Measurements from ENCODE around the gene C17orf113. TPM values are rescaled to one million over a fixed set of nuclear protein-coding genes. Genes with fewer than 3 reads are reported as not detected.
A peak's percentile ranks its signal among the peaks of the same experiment; 100 is the strongest.

Gene C17orf113
- total and polyA plus RNA-seq, 8 donors, result 1.2 to 2.2 (median 1.8) TPM

DNA sequence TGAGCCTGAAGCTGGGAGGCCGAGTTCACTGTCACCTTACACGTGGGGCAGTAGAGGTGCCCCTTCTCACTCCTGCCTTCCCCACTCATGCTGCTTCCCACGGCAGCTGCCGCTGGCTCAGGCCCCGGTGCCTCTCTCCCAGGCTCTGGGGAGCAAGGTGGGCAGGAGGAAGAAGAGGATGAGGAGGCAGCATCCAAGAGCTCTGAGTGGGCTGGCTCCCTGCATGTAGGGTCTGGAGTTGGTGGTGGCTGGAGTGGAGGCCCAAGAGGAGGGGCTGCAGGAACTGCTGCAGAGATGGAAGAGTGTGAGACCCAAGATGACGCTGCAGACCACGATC lies 21.6 kb downstream of the C17orf113 start:
- Histone ChIP-seq H3K4me1 (peaks cover 0 to 12% (median 0%) of the 10 kb centered on the region in 3 donors), H3K9me3 (no peaks in the 10 kb centered on the region), H3K27ac (no peak overlapping the region), H3K36me3 (peaks cover 0 to under 1% (median 0%) of the 10 kb centered on the region in 3 donors), H3K4me3 (no peak overlapping the region), H3K27me3 (no peaks in the 10 kb centered on the region)
- no peak for DNase-seq
- ATAC-seq, result no peak
- TF ChIP-seq, protein P1, sequence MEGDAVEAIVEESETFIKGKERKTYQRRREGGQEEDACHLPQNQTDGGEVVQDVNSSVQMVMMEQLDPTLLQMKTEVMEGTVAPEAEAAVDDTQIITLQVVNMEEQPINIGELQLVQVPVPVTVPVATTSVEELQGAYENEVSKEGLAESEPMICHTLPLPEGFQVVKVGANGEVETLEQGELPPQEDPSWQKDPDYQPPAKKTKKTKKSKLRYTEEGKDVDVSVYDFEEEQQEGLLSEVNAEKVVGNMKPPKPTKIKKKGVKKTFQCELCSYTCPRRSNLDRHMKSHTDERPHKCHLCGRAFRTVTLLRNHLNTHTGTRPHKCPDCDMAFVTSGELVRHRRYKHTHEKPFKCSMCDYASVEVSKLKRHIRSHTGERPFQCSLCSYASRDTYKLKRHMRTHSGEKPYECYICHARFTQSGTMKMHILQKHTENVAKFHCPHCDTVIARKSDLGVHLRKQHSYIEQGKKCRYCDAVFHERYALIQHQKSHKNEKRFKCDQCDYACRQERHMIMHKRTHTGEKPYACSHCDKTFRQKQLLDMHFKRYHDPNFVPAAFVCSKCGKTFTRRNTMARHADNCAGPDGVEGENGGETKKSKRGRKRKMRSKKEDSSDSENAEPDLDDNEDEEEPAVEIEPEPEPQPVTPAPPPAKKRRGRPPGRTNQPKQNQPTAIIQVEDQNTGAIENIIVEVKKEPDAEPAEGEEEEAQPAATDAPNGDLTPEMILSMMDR (IDR thresholded peaks at IDR 0.05), result no peak
- intact Hi-C loops (cut with DNase I), result loop anchor here in 2 of 3 donors (10.0 kb wide), 2 partner anchors 76 to 86 kb away; partner anchors contain the start of gene DHX58 (in 1 of the 2)
- no peak for FAIRE-seq
- WGBS, 2 donors, result 74 to 77% methylated on average over 7 of the region's 7 CpGs

DNA sequence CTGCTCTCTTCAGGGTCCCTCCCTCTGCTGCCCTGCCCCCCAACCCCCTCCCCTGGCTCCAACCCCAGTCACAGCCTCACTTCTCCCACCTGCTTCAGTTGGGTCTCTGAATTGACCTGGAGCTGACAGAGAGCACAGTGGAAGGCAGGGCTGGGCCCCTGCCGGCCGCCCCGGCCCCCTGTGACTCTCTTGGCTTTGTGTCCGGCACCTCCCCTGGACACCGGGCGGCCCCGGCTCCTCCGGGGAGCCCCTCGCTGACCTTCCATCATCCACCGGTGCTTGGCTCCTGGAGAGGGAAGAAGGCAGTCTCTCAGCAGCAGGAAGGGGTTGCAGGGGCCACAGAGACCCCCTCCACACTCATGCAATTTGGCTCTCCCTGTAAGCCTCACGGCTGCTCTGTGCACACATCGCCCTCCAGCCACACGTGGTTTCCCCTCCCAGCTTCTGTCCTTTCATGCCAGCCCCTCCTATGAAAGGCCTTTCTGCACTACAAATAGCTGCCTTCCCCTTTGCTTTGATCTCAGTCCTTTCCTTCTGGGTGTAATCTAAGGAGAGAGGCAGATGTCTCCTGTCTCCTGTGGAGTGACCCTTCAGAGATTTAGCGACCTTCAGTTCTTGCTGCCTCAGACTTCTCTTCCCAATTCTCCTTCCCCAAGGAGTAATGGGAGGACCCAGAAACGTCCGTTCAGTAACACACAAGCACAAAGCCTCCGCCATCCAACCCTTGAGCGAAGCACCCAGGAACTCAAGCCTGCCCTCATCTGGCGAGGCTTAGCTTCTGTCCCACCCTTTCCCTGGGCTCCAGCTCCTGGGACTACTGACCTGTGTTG lies 22.2 kb downstream of the C17orf113 start:
- Histone ChIP-seq H3K4me1 (peaks cover 0 to 12% (median 0%) of the 10 kb centered on the region in 3 donors), H3K36me3 (peaks cover 0 to 7% (median 3%) of the 10 kb centered on the region in 3 donors), H3K4me3 (no peak overlapping the region), H3K27me3 (no peaks in the 10 kb centered on the region), H3K27ac (no peak overlapping the region), H3K9me3 (no peaks in the 10 kb centered on the region)
- DNase-seq (no peak), FAIRE-seq (no peak), ATAC-seq (peak in 2 of 4 donors; percentile 11 to 14)
- WGBS, 2 donors, result 62 to 69% methylated on average over 16 to 19 of the region's 19 CpGs
- TF ChIP-seq, protein P1 (IDR thresholded peaks at IDR 0.05), result no peak
- intact Hi-C loops (cut with DNase I), result loop anchor here in 2 of 3 donors (10.0 kb wide), 2 partner anchors 77 to 87 kb away; partner anchors contain the start of gene DHX58 (in 1 of the 2)

DNA sequence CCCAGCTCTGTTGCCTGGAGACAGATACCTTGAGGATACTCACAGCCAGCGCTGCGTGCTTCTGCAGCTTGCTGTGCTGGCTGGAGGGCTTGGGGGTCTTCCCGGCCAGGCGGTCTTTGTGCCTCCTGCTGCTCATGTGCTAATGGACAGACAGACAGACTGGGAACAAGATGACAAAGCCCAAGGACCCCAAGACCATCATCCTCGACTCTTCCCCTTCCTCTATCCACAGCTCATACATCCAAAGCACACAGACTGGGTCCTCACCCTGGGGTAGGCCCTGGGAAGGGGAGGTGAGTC lies 22.9 kb downstream of the C17orf113 start:
- no peak overlapping the region for H3K4me3 ChIP-seq
- no peaks in the 10 kb centered on the region for H3K27me3 ChIP-seq
- DNase-seq (no peak), FAIRE-seq (no peak), ATAC-seq (no peak)
- H3K9me3 ChIP-seq, result no peaks in the 10 kb centered on the region
- peaks cover 0 to 12% (median 0%) of the 10 kb centered on the region in 3 donors for H3K4me1 ChIP-seq
- intact Hi-C loops (cut with DNase I), result loop anchor here in 2 of 3 donors (10.0 kb wide), 2 partner anchors 77 to 87 kb away; partner anchors contain the start of gene DHX58 (in 1 of the 2)
- peaks cover 0 to 9% (median 9%) of the 10 kb centered on the region in 3 donors for H3K36me3 ChIP-seq
- WGBS, 2 donors, result 86 to 90% methylated on average over 5 of the region's 5 CpGs
- no peak overlapping the region for H3K27ac ChIP-seq
- TF ChIP-seq, protein P1 (IDR thresholded peaks at IDR 0.05), result no peak

DNA sequence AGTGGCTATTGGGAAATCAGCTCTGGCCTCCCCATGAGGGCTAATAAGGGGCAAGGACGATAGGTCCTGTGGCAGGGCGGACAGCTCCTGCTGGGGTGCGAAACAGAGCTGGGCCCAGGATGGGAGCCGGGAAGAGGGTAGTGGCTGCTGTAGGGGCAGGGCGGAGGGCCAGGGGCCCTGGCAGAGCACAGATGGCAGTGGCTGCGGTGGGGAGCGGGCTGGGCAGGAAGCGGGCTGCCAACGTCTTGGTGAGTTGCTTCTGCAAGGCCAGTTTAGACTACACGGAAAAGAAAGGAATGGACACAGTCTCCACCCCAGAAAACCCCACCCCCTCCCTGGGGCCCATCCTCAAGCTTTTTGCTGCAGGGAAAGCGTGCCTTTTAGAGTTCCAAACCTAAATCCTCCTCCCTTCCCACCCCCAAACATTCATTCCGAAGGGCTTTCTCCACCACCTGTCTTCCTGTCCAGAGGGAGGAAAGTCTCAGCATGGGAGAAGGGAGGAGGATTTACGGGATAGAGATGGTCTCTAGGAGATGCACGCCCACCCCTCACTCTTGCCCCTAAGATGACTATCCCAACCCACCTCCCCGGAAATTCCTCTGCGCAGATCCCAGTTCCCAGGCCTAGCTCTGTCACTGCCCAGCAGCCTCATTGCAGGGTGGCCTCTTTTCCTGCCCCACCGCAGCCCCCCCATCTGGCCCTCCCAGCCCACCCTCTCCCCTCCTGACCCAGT lies 23.4 kb downstream of the C17orf113 start:
- WGBS, 2 donors, result 72 to 74% methylated on average over 17 of the region's 17 CpGs
- TF ChIP-seq, protein P1 (IDR thresholded peaks at IDR 0.05), result no peak
- Histone ChIP-seq H3K4me3 (no peak overlapping the region), H3K27ac (no peak overlapping the region), H3K9me3 (no peaks in the 10 kb centered on the region), H3K36me3 (peaks cover 0 to 14% (median 10%) of the 10 kb centered on the region in 3 donors), H3K4me1 (peaks cover 0 to 12% (median 0%) of the 10 kb centered on the region in 3 donors), H3K27me3 (no peaks in the 10 kb centered on the region)
- no peak for FAIRE-seq
- no peak for ATAC-seq
- intact Hi-C loops (cut with DNase I), result loop anchor here in 2 of 3 donors (10.0 kb wide), 2 partner anchors 78 to 88 kb away; partner anchors contain the start of gene DHX58 (in 1 of the 2)
- DNase-seq, result no peak
